Measurements from ENCODE around the gene CCN6.

Gene CCN6

GRCh38 chr6:112054001-112054400 lies at the start of gene CCN6:
CCN6 (plus strand) TSS chr6:112054104; CDS start chr6:112054358, 254 bp downstream.
- no peak for TF ChIP-seq EGR1 (IDR thresholded peaks at IDR 0.05)
- no peak for TF ChIP-seq CEBPB (IDR thresholded peaks at IDR 0.05)
- no peak for TF ChIP-seq CREB1 (IDR thresholded peaks at IDR 0.05; ENCODE audit: low read depth)
- TF ChIP-seq USF1 (IDR thresholded peaks at IDR 0.05) = no peak
- no peak for TF ChIP-seq RAD21 (IDR thresholded peaks at IDR 0.05; ENCODE audit: low read depth)
- no peak for TF ChIP-seq ZBTB7A (IDR thresholded peaks at IDR 0.05; ENCODE audit: low read depth)
- no peak for TF ChIP-seq EP300 (IDR thresholded peaks at IDR 0.05; ENCODE audit: borderline replicate concordance)
- no peak for TF ChIP-seq MAX (IDR thresholded peaks at IDR 0.05)
- TF ChIP-seq REST (IDR thresholded peaks at IDR 0.05; ENCODE audit: low read depth) = no peak
- no peak for TF ChIP-seq YY1 (IDR thresholded peaks at IDR 0.05; ENCODE audit: low read depth)
- no peak for TF ChIP-seq TCF12 (IDR thresholded peaks at IDR 0.05; ENCODE audit: low read depth)
- no peak for TF ChIP-seq NFIC (IDR thresholded peaks at IDR 0.05)
- TF ChIP-seq FOXM1 (IDR thresholded peaks at IDR 0.05; ENCODE audit: borderline replicate concordance, low read depth) = no peak
- no peak for TF ChIP-seq TAF1 (IDR thresholded peaks at IDR 0.05; ENCODE audit: low read depth)
- TF ChIP-seq TEAD4 (IDR thresholded peaks at IDR 0.05) = no peak

GRCh38 chr6:112004201-112005012 lies 49.5 kb upstream of the CCN6 start:
- TF ChIP-seq REST (IDR thresholded peaks at IDR 0.05; ENCODE audit: low read depth) = no peak

GRCh38 chr6:112005013-112005371 lies 48.9 kb upstream of the CCN6 start:
- TF ChIP-seq EGR1 (IDR thresholded peaks at IDR 0.05) (no peak), FOXM1 (IDR thresholded peaks at IDR 0.05; ENCODE audit: borderline replicate concordance, low read depth) (no peak), RAD21 (IDR thresholded peaks at IDR 0.05; ENCODE audit: low read depth) (no peak), REST (IDR thresholded peaks at IDR 0.05; ENCODE audit: low read depth) (no peak), YY1 (IDR thresholded peaks at IDR 0.05; ENCODE audit: low read depth) (no peak), USF1 (IDR thresholded peaks at IDR 0.05) (no peak), CREB1 (IDR thresholded peaks at IDR 0.05; ENCODE audit: low read depth) (no peak), EP300 (IDR thresholded peaks at IDR 0.05; ENCODE audit: borderline replicate concordance) (no peak), TEAD4 (IDR thresholded peaks at IDR 0.05) (no peak), NFIC (IDR thresholded peaks at IDR 0.05) (no peak), MAX (IDR thresholded peaks at IDR 0.05) (no peak), TCF12 (IDR thresholded peaks at IDR 0.05; ENCODE audit: low read depth) (no peak), ZBTB7A (IDR thresholded peaks at IDR 0.05; ENCODE audit: low read depth) (no peak), TAF1 (IDR thresholded peaks at IDR 0.05; ENCODE audit: low read depth) (no peak), CEBPB (IDR thresholded peaks at IDR 0.05) (no peak)

- TF ChIP-seq RAD21 (IDR thresholded peaks at IDR 0.05; ENCODE audit: low read depth) (no peak), YY1 (IDR thresholded peaks at IDR 0.05; ENCODE audit: low read depth) (no peak), USF1 (IDR thresholded peaks at IDR 0.05) (no peak), TAF1 (IDR thresholded peaks at IDR 0.05; ENCODE audit: low read depth) (no peak), CREB1 (IDR thresholded peaks at IDR 0.05; ENCODE audit: low read depth) (no peak), FOXM1 (IDR thresholded peaks at IDR 0.05; ENCODE audit: borderline replicate concordance, low read depth) (no peak), CEBPB (IDR thresholded peaks at IDR 0.05) (no peak), REST (IDR thresholded peaks at IDR 0.05; ENCODE audit: low read depth) (no peak)
Observed at GRCh38 chr6:112007254-112007653, 46.6 kb upstream of the CCN6 start.

Data from Ishikawa (cell line).